Psoas muscle (tissue), 8 donors: Measurements from ENCODE around the gene KCNK13. TPM values are rescaled to one million over a fixed set of nuclear protein-coding genes. Genes with fewer than 3 reads are reported as not detected.
"Not testable (repeated sequence)": the region's sequence is repeated elsewhere in the genome, so short reads cannot be mapped to it uniquely, and the experiment has no call there.

Experiments used
- ATAC-seq, 4 donors: fragments of 200-7000 bp; cut with Tn5 transposase; one replicate each; pipeline ENCODE4 v1.9.1; 2020; ENCODE audit warnings: moderate library complexity in 3 of 4, mild to moderate bottlenecking in 2 of 4
- DNase-seq, 2 donors: peaks; one replicate each; pipeline ENCODE4 v3.0.0-alpha.2; 2020
- H3K27ac ChIP-seq: fragments of 200-600 bp; one replicate; pipeline ENCODE4 v1.8.0; 2022
- H3K27me3 ChIP-seq, 3 donors: fragments of 200-600 bp in 1 of 3; one replicate each; pipeline versions ENCODE4 v1.6.1 to v1.8.0; 2013 to 2022; ENCODE audit warnings: low read length in 2 of 3, mild to moderate bottlenecking in 2 of 3, moderate library complexity in 1 of 3; ENCODE audit not compliant: insufficient read depth in 3 of 3
- H3K36me3 ChIP-seq, 2 donors: fragments of 200-600 bp in 1 of 2; one replicate each; pipeline versions ENCODE4 v1.6.1 to v1.8.0; 2013 to 2022; ENCODE audit warnings: low read depth in 1 of 2, mild to moderate bottlenecking in 1 of 2, moderate library complexity in 1 of 2; ENCODE audit not compliant: insufficient read depth in 1 of 2
- H3K4me1 ChIP-seq: fragments of 200-600 bp; one replicate; pipeline ENCODE4 v1.8.0; 2022
- H3K4me3 ChIP-seq: fragments of 200-600 bp; one replicate; pipeline ENCODE4 v1.8.0; 2022; ENCODE audit warnings: mild to moderate bottlenecking
- H3K9me3 ChIP-seq: fragments of 200-600 bp; one replicate; pipeline ENCODE4 v1.8.0; 2022
- WGBS, 3 donors: extraction: QIAGEN DNeasy Blood & Tissue Kit; methylation state at CpG; one replicate each; pipeline versions ENCODE4 v1.1.6 to v1.1.7; 2013; 5-methylcytosine and 5-hydroxymethylcytosine counted together
- intact Hi-C, 2 donors: fragments of 100-400 bp; cut with DNase I; formaldehyde crosslinking; loops; one replicate each; pipeline versions ENCODE4 v1.11.0 to v1.14.2; 2022
- polyA plus RNA-seq, 3 donors: library from polyadenylated mRNA; stranded (reverse); fragments of 200-250 nt; gene quantifications; one replicate each; pipeline ENCODE4 v1.2.3, GENCODE V29; 2013
- total RNA-seq, 4 donors: library from RNA; stranded (reverse); fragmentation: NEBNext Ultra II Directional in 2 of 4; extraction: Animal tissue kit (Norgen Biotek cat#: 25700) in 2 of 4; gene quantifications; one replicate each; pipeline versions ENCODE4 v1.2.1 to v1.2.4, GENCODE V29; 2021 to 2023
- TF ChIP-seq, protein P1 (sequence below): fragments of 200-600 bp; IDR thresholded peaks from one replicate; pipeline ENCODE4 v1.8.0; 2022; ENCODE audit warnings: antibody characterized with exemption
- donor health status: healthy with polysubstance abuse.
- donor health status: DM: no; HTN: no; CAD: no; lungs with moderate emphysema.
- donor health status: Bipolar disorder and iron deficiency.
- donor health status: healthy.
- donor health status: DM: yes; HTN: yes; CAD: no.
- donor health status: DM: no; HTN: no; CAD: no.
- donor health status: DM: no; HTN: no; CAD: no.
- donor health status: DM: yes; HTN: yes; CAD: no.

The KCNK13 gene
- total and polyA plus RNA-seq, 7 donors, result 0.01 to 0.30 (median 0.03) TPM; not detected in 3

DNA sequence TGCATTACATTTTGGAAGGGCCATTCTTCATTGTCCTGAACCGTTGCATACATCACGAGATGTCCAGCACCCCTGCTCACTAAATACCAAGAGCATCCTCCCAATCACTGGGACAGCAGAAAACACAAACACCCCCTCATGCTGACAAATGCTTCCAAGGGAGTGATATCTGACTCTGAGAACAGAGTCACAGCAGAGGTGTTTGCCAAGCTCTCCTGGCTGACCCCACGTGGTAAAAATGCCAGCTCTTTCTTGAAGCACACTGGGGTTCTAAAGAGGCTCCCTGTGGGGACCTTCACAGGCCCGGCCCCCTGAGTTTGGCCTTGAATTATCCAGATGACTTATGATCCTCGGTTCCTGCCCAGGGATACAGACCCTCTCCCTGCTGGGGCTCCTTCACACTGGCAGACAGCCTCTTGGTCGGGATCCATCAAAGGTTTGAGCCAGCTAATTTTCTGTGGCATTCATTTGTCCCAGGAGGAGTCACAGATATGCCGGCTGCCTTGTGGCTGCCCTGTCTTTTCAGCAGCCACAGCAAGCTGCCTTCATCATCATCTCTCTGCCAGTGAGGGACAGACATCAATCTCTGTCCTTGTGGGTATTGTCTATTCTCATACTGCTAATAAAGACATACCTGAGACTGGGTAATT, 151.4 kb downstream of the KCNK13 start:
- WGBS, 3 donors, result 58 to 64% (median 64%) methylated on average over 7 of the region's 7 CpGs
- intact Hi-C loops, result no loop called here
- Histone ChIP-seq H3K27me3 (peaks cover 0 to 1% (median 0%) of the 10 kb centered on the region in 3 donors), H3K9me3 (no peaks in the 10 kb centered on the region), H3K36me3 (no peaks in the 10 kb centered on the region), H3K4me1 (no peaks in the 10 kb centered on the region), H3K27ac (no peak overlapping the region), H3K4me3 (no peak overlapping the region)
- no peak for DNase-seq
- ATAC-seq, result no peak
- TF ChIP-seq, protein P1, sequence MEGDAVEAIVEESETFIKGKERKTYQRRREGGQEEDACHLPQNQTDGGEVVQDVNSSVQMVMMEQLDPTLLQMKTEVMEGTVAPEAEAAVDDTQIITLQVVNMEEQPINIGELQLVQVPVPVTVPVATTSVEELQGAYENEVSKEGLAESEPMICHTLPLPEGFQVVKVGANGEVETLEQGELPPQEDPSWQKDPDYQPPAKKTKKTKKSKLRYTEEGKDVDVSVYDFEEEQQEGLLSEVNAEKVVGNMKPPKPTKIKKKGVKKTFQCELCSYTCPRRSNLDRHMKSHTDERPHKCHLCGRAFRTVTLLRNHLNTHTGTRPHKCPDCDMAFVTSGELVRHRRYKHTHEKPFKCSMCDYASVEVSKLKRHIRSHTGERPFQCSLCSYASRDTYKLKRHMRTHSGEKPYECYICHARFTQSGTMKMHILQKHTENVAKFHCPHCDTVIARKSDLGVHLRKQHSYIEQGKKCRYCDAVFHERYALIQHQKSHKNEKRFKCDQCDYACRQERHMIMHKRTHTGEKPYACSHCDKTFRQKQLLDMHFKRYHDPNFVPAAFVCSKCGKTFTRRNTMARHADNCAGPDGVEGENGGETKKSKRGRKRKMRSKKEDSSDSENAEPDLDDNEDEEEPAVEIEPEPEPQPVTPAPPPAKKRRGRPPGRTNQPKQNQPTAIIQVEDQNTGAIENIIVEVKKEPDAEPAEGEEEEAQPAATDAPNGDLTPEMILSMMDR, result no peak

- DNase-seq (no peak), ATAC-seq (no peak)
- peaks cover 0 to 5% (median 1%) of the 10 kb centered on the region in 3 donors for H3K27me3 ChIP-seq
- 78 to 81% (median 81%) methylated on average over 4 of the region's 4 CpGs for WGBS, 3 donors
- H3K4me1 ChIP-seq, result no peaks in the 10 kb centered on the region
- intact Hi-C loops, result no loop called here
- TF ChIP-seq, protein P1, result no peak
- H3K9me3 ChIP-seq, result peaks cover 3% of the 10 kb centered on the region
- H3K27ac ChIP-seq, result no peak overlapping the region
- no peak overlapping the region for H3K4me3 ChIP-seq
- H3K36me3 ChIP-seq, result no peaks in the 10 kb centered on the region
Observed at GRCh38 chr14:90228478-90228877, 166.7 kb downstream of the KCNK13 start.

DNA sequence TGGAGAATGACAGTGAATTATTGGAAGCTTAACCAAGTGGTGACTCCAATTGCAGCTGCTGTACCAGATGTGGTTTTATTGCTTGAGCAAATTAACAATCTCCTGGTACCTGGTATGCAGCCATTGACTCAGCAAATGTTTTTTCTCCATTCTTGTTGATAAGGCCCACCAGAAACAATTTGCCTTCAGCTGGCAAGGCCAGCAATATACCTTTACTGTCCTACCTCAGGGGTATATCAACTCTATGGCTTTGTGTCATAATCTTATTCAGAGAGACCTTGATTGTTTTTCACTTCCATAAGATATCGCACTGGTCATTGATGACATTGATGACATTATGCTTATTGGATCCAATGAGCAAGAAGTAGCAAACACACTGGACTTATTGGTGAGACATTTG, 168.1 kb downstream of the KCNK13 start:
- ATAC-seq, H3K9me3 ChIP-seq, H3K4me3 ChIP-seq, H3K4me1 ChIP-seq, H3K27me3 ChIP-seq, intact Hi-C loops, H3K36me3 ChIP-seq, H3K27ac ChIP-seq, DNase-seq: not testable (repeated sequence)
- 97 to 100% (median 98%) methylated on average over 1 of the region's 1 CpG for WGBS, 3 donors

Other genes starting within 250 kb of the KCNK13 start
- gene EFCAB11, start 107.3 kb upstream of the KCNK13 start, total RNA-seq, result 1 to 10 TPM in 3 of 4 donors, under 1 TPM in 1; 0.59 to 4.2 (median 1.5) TPM
- gene EFCAB11, start 107.3 kb upstream of the KCNK13 start, polyA plus RNA-seq, result 1 to 10 TPM; 2.4 to 5.3 (median 2.5) TPM
- gene TDP1, start 106.1 kb upstream of the KCNK13 start, total RNA-seq, result 1 to 10 TPM; 4.2 to 8.4 (median 4.4) TPM
- gene TDP1, start 106.1 kb upstream of the KCNK13 start, polyA plus RNA-seq, result 10 to 100 TPM in 1 of 3 donors, 1 to 10 TPM in 2; 1.7 to 13.1 (median 7.0) TPM
- gene PSMC1, start 194.6 kb downstream of the KCNK13 start, total RNA-seq, result 100 to 1,000 TPM; 151 to 307 (median 225) TPM
- gene PSMC1, start 194.6 kb downstream of the KCNK13 start, polyA plus RNA-seq, result 1,000 to 10,000 TPM in 1 of 3 donors, 100 to 1,000 TPM in 2; 444 to 1,018 (median 498) TPM